Islet of Langerhans (tissue), 1 donor: ENCODE measurements around the gene METTL8.

Experiments
- FAIRE-seq: peaks from one replicate; lab custom pipeline; 2011; peaks lifted over from hg19 to GRCh38; lab: Jason Lieb, UNC

METTL8 gene, protein sequence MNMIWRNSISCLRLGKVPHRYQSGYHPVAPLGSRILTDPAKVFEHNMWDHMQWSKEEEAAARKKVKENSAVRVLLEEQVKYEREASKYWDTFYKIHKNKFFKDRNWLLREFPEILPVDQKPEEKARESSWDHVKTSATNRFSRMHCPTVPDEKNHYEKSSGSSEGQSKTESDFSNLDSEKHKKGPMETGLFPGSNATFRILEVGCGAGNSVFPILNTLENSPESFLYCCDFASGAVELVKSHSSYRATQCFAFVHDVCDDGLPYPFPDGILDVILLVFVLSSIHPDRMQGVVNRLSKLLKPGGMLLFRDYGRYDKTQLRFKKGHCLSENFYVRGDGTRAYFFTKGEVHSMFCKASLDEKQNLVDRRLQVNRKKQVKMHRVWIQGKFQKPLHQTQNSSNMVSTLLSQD

DNA sequence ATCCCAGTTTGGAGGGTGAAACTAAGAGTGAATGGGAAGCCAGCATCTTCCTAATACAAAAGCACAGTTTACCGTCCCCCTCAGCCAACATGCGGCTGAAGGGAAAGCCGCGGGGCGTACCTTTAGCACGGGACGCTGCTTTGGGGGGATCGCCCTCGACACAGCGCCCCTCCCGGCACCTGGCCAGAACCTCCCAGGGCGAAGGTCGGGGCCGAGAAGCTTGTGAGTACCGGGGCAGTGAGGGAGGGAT, at the start of gene METTL8:
METTL8 (minus strand) TSS at position 228 of the 250 bp plus-strand sequence. CDS start 41,805 bp downstream, outside the sequence.
- FAIRE-seq = no peak

DNA sequence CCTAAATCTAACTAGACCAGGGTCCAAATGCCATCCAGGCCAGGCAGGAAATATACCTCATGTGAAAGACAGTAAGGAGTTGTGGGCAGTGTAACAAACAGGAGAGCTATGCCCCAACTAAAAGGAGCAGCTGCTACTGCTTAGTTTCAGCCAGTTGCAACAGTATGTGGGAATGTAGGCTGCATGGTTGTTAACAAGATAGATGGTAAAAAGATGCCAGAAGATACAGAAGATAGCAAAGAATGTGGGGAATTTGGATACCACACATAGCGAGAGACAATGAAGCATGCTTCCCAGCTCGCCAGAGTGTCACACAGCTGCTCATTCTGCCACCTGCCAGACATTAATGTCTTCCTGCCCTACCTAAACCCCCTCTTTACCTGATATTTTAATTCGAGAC, 49.1 kb upstream of the METTL8 start:
- no peak for FAIRE-seq

DNA sequence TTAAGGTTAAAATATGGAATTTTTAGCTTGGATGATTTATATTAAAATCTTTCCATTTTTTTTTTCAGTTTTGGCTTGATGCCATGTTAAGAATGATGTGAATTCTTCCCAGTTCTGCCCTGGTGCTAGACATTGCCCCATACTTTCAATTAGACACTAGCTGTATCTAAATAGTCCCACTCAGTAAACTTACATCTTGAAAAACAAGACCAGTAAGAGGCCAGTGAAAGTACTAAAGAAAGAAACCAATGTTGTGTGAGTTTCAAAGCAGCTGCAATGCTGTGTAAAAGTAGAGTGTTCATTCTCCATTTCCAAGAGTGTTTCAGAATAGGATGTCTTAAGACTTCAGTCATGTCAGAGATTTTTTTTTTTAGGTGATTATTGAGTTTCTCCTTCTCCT, 48.5 kb upstream of the METTL8 start:
- no peak for FAIRE-seq

DNA sequence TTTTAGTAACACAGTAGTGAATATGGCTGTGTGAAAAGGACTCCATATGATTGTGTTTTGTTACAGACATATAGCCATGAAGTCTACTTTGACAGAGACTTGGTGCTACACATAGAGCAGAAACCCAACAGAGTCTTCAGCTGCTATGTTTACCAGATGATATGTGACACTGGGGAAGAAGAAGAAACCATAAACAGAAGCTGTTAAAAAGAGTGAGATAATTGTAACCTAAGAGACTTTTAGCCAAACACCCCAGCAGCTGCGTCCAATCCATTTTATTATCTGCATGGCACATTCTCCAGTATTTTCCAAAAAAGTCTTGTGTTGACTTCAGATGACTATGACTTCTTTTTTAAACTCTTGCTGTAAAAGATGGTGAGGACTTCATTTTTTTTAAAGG, 47.1 kb upstream of the METTL8 start:
- FAIRE-seq = no peak

DNA sequence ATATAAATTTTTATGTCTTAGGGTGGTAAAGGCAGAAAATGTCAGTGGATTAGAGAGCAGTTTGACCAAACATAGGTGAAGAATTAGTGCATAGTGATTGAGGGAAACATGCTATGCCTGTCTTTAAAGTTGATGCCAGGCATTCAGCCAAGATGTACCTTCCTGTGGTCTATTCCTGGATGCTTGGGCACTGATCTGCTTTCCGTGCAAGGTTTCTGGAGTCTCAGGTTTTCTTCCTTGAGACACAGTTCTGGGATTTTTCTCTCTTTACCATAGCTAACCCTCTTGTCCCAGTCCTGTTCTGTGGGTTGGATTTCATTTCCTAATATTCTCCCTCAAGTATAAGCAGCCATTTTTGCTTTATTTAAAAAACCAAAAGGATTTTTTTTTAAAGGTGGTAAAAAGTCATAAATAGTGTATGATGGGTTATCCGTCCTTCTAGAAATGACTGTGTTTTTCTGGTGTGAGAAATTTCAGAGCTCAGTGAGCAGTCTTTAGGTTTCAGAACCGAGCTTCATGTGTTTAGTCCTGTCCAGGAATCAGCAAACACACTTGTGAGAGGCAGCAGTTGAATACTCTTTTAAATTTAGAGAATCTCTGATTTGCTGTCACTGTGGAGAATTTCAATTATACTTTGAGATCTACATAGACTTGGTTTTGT, 45.5 kb upstream of the METTL8 start:
- FAIRE-seq = no peak

DNA sequence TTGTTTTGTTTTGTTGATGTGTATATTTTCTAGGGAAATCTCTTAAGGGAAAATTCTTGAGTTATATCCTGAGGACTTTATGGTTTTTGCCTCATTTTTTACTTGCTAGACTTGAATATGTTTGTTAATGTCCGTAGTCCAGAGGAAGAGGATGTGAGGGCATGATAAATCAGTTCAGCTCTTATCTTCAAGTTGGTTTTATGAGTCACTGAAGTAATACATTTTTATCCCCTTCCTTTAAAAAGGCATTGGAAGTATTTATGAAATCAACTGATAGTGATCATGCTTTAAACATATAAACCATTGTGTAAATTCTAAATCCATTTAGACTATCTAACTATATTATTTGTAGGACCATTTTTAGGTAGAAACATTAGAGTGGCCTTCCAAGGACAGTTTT, 44.6 kb upstream of the METTL8 start:
- peak; percentile 47 for FAIRE-seq

DNA sequence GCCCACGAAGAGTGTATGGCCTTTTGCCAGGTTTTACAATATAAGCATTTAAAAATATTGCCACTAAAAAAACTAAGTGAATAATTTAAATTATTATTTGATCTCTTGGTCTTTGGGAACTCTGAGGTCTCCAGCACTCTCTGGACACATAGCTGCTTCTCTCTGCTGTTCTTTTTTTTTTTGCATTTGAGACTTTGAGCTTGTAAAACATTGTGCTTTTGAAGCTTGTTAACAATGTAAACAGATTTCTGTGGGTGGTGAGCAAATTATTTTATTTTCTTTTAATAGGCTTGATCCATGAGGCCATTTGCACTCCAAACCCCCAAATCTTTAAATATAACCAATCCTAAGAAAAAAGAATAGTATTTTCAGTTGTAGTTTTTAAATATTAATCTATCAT, 42.2 kb upstream of the METTL8 start:
- FAIRE-seq = no peak

DNA sequence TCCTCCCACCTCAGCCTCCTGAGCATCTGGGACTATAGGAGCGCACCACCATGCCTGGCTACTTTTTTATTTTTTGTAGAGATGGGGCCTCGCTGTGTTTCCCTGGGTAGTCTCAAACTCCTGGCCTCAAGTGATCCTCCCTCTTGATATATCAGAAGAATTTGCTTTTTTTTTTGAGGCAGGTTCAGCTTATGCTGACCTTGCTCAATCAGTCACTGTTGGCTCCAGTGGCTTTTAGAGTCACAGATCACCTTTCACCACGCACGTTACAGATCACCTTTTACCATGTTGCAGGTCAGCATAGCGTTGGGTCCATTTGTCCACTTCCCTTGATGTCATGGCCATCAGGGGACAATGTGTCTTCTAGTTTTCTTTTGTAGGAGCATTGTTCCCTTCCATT, 36.3 kb upstream of the METTL8 start:
- FAIRE-seq = no peak

DNA sequence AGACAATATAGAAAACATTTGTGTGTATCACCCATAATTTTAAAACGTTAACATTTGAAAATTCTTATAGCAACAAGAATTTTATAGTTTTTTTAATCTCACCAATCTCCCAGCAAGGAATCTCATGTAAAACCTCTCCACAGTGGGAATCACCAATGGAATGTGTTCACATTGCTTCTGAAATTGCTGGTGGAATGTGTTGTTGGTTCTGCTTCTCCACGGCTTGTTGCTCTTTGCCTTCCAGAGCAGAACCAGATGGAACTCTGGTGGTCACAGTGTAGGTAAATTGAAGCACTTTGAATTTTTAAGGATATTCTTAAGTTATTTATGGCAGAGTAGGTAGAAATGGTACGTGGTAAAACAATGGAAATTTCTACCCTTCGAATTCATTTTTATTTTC, 35.4 kb upstream of the METTL8 start:
- no peak for FAIRE-seq

DNA sequence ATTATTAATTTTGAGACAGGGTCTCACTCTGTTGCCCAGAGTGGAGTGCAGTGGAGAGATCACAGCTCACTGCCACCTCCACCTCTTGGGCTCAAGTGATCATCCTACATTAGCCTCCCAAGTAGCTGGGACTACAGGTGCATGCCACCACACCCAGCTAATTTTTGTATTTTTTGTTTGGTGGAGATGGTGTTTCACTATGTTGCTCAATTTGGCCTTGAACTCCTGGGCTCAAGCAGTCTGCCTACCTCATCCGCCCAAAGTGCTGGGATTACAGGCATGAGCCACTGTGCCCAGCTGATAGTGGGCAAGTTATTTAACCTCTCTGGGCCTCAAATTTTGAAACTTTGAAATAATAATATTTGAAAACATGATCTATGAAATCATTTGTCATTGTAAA, 26.7 kb upstream of the METTL8 start:
- no peak for FAIRE-seq

DNA sequence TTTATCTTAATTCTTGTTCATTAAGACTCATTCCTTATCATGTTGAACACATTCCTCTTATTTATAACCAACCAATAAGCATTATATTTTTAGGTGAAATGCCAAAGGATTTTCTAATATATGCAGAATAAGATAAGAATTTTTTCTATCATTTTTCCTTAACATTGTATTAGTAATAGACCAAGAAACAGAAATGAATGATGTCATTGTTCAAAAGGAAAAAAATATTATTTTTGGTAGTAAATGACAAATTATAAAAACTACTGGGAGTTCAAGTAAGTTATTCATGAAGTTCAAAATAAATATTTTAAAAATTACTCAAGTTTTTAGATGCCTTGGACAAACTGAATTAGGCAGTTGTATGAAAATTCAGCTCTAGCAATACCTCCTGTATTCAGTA, 25.7 kb upstream of the METTL8 start:
- peak; percentile 91 for FAIRE-seq

DNA sequence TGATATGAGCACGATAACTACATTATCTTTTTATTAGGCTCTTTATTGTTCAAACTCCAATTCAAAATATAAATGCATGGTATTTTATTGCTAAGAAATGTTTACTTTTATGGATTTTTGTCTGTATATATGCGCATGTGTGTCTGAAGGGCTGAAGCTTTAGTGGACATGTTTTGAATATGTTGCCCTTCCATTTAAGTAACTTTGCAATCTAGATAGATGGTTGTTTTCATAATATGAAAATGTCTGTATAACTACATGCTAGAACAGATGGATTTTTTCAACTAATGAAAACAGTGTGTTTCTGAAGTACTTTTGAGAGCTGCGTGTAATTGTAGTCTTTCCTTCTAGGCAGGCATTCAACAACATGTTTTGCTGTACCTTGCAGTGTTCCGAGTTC, 19.0 kb upstream of the METTL8 start:
- FAIRE-seq = no peak

DNA sequence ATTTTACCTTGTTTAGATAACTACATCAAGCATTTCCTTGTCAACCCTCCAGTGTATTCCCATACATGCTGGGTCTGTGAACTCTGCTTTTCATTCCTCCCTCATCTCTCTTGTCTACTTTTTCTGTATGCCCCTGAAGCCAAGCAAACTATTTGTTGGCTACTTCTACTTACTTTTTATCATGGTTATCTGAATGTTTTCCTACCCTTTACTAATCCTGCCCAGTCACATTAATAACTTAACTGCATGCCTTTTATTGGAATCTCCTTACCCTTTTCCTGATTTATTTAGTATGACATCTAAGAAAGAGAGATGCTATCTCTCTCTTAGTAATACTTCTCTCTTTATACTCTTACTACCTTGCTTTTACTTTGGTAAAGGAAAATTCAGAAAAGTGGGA, 17.3 kb upstream of the METTL8 start:
- FAIRE-seq = no peak

DNA sequence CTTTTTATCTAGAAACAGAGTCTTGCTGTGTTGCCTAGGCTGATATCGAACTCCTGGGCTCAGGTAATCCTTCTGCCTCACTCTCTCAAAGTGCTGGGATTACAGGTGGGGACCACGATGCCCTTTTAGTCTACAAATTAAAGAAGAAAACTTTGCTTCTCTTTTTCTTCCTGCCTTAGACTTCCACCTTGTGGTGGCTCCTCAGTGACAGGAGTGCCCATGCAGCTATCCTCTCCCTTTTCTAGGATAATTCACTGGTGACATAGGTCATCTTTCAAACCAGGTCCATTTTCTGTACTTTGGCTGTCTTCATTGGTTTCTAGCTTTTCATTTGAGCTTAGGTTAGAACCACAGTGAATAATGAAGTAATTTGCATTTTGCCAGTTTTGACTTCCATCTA, 13.9 kb upstream of the METTL8 start:
- no peak for FAIRE-seq

DNA sequence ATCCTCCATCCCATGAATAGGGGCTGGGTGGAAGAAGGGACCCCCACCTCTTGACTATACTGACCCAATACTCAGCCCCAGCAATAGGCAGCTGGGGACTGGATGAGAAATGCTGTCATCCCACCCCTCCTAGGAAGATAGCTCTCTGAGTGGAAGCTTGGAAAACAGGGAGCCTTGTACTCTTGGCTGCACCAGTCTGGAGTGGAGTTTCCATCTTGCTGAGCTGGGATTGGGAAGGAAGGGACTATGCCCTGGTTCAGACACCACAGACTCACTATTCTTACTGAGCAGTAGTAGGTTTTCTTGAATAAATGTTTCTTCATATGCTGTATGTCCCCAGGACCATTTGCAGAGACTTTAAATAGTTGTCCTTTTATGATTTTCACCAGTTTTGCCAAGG, 7.7 kb upstream of the METTL8 start:
- FAIRE-seq = no peak

DNA sequence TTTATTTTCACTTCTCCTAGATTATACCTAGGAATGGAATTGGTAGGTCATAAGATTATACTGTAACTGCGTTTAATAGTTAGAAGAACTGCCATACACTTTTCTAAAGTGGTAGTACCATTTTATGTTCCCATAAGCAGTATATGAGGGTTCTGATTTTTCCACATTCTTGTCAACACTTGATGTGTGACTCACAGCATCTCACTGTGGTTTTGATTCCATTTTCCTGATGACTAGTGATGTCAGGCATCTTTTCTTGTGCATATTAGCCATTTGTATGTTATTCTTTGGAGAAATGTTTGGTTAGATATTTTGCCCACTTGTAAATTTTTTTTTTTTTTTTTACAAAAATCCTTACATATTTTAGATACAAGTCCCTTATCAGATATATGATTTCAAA, 2.5 kb upstream of the METTL8 start:
- FAIRE-seq = no peak

DNA sequence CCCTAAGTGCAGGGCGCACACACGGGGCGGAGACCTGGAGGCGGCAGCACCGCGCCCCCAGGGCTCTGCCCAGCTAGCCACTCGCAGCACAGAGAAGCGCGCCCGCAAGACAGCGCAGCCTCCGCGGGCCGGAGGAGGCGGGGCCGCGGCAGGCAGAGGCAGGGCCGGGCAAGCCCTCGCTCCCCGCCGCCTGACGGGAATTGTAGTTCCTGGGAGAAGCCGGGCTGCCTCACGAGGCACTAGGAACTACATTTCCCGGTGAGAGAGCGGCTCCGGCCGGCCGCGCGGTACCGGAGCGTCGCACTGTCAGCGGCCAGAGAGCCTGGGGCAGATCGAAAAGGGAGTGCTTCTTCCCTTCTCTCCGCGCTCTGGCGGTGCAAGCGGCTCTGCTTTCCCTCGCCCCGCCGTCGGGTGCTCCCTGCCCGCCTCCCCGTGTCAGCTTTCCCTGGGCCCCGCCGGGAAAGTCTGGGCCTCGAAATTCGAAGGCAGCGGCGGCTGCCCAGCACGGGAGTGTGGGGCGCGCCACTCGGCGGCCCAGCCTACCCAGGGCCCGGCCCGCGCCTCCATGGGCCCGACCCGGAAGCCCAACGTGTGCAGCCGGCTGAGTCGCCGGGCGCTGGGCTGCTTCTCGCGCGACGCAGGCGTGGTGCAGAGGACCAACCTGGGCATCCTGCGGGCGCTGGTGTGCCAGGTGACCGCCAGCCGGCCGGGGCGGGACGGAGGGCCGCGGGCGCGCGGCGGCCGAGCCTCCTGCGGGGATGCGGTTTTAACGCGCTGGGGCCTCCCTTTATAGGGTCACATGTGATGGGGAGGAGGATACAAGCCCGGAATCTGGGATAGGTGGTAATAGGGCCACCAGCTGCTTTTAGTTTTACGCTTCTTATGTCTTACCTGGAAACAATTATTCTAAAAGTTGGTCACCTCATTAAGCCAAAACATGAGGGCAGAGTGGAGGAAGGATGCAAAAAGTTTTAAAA, 511 bp upstream of the METTL8 start, which contains the start of gene DCAF17:
DCAF17 (plus strand) TSS at position 214 of the 977 bp plus-strand sequence; CDS start at position 566, 352 bp downstream.
- FAIRE-seq = no peak

DNA sequence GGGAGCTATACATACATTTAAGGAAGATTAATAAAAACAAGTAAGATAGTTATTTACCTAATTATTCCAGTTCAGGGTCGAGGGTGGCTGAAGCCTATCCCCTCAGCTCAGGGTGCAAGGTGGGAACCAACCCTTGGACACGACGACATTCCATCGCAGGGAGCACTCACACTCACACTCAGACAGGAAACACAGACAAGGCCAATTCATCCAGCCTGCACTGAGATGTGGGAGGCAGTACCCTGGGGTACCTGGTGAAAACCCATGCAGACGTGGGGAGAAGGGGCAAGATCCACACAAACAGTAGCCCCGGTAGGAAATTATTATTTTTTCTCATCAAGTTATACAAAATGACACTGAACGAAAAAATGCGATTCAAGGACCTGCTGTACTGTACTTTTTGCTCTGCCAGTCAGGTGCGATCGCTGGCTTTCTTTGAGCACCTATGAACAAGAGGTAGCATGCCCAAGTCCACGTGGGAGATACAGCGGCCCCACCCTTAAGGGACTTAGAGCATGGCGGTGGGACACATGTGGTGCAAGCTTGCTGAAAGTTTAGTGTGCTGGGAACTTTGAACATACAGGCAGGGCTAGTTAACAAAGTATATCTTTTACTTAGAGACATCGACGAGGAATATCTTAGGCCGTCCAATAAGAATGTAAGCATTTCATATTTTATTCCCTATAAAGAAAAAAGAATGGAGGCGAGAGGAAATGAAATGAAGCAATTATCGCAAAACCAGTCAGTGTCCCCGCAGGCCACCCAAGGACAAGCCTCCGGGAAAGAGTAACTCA, 624 bp downstream of the METTL8 start:
- no peak for FAIRE-seq

DNA sequence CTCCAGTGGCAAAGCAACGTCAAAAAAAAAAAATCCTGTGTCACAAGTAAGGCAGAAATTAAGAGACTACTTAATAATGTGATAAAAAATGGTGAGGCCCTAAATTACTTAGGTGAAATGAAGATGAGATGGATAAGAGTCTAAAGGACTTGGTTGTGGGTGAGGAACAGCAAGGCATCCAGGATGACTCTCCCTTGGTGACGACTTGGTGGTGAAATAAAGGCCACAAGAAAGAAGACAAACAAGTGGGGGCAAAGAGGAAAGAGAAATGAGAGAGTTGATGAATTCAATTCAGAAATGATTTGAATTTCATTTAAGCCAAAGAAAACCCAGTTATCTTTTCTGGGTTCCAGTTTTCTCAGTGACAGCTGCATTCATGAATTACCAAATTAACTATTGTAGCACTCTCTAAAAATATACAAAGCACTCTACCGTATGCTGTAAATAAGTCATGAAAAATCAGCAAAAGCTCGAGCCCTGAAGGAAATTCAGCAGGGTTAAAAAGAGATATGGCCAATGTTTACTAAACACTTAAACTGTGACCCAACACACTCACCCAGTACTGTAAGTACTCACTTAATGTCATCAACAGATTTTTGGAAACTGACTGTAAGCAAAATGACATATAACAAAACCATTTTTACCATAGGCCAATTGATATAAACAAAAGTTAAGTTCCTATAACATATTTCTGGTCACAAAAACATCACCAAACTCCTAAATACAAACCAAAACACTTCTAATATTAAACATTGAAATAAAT, 1.4 kb downstream of the METTL8 start:
- no peak for FAIRE-seq

DNA sequence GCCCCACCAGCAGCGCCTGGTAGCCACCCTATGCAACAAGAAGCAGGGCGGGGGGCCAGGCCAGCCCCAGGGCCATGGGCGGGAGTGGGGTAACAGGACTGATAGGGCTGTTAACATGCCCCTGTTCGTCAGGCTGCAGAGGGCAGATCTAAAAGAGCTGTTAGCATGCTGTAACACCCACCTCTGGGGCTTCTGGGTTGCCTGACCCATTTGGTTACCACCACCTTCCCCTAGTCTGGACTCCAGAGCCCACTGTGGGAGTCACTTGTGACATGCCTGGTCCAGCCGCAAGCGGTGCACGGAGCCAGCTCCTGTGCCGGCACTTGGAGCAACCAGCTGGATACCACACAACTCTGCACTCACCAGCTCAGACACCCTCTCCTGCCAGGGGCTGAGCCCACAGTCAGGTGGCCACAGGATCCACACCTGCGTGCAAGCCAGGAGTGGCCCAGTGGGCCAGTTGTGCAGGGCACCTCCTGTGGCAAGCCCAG, 2.1 kb downstream of the METTL8 start:
- no peak for FAIRE-seq
